Mesothelial cell of epicardium (in vitro differentiated cells): ENCODE results near the gene EXOC3L2. TPM values are rescaled to one million over a fixed set of nuclear protein-coding genes. Genes with fewer than 3 reads are reported as not detected.

Experiments used
- DNase-seq, 2 experiments: peaks; one replicate each; pipeline ENCODE4 v3.0.0; 2021; ENCODE audit warnings: low spot score in 2 of 2; ENCODE audit not compliant: unreplicated experiment in 2 of 2
- H3K27ac Mint-ChIP-seq: 2 replicates; pipeline ENCODE4 v1.8.0; 2021; ENCODE audit warnings: mixed read lengths
- H3K27me3 Mint-ChIP-seq: 2 replicates; pipeline ENCODE4 v1.8.0; 2021; ENCODE audit warnings: low read depth, mixed read lengths
- H3K36me3 Mint-ChIP-seq: 2 replicates; pipeline ENCODE4 v1.8.0; 2021; ENCODE audit warnings: mixed read lengths
- H3K4me1 Mint-ChIP-seq: 2 replicates; pipeline ENCODE4 v1.8.0; 2021; ENCODE audit warnings: mixed read lengths
- H3K4me3 Mint-ChIP-seq: 2 replicates; pipeline ENCODE4 v1.8.0; 2021; ENCODE audit warnings: mild to moderate bottlenecking, moderate library complexity, mixed read lengths
- H3K9me3 Mint-ChIP-seq: 2 replicates; pipeline ENCODE4 v1.8.0; 2021; ENCODE audit warnings: mixed read lengths
- CTCF ChIP-seq: fragments of 200-600 bp; sonication (generic); IDR thresholded peaks from one replicate; pipeline ENCODE4 v1.5.0; 2021; ENCODE audit warnings: antibody characterized with exemption; ENCODE audit not compliant: unreplicated experiment
- total RNA-seq: library from RNA; stranded (reverse); gene quantifications from 3 replicates; pipeline ENCODE4 v1.2.1, GENCODE V29; 2021

EXOC3L2 gene
- total RNA-seq, 1 donor from 2014 or later: 1.6 TPM

GRCh38 chr19:45224645-45225044 lies 20.6 kb downstream of the EXOC3L2 start:
- H3K4me3 Mint-ChIP-seq: no peak overlapping the region
- no peaks in the 10 kb centered on the region for H3K36me3 Mint-ChIP-seq
- TF ChIP-seq CTCF: no peak
- no peak for DNase-seq
- H3K27me3 Mint-ChIP-seq: peaks cover 51% of the 10 kb centered on the region
- H3K9me3 Mint-ChIP-seq: no peaks in the 10 kb centered on the region
- peaks cover under 1% of the 10 kb centered on the region for H3K4me1 Mint-ChIP-seq
- no peak overlapping the region for H3K27ac Mint-ChIP-seq

- Mint-ChIP-seq H3K27ac (no peak overlapping the region), H3K36me3 (no peaks in the 10 kb centered on the region), H3K27me3 (peaks cover 54% of the 10 kb centered on the region), H3K4me1 (peaks cover 4% of the 10 kb centered on the region), H3K4me3 (no peak overlapping the region), H3K9me3 (no peaks in the 10 kb centered on the region)
- no peak for TF ChIP-seq CTCF
- DNase-seq: no peak
Observed at GRCh38 chr19:45223879-45224278, 21.3 kb downstream of the EXOC3L2 start.

GRCh38 chr19:45222724-45223123 lies 22.5 kb downstream of the EXOC3L2 start:
- peaks cover 9% of the 10 kb centered on the region for H3K4me1 Mint-ChIP-seq
- no peak overlapping the region for H3K27ac Mint-ChIP-seq
- peaks cover 61% of the 10 kb centered on the region for H3K27me3 Mint-ChIP-seq
- no peak overlapping the region for H3K4me3 Mint-ChIP-seq
- H3K9me3 Mint-ChIP-seq: no peaks in the 10 kb centered on the region
- no peak for TF ChIP-seq CTCF
- no peak for DNase-seq
- H3K36me3 Mint-ChIP-seq: no peaks in the 10 kb centered on the region

GRCh38 chr19:45218911-45219743 lies 26.1 kb downstream of the EXOC3L2 start:
- no peak for DNase-seq
- TF ChIP-seq CTCF: no peak
- Mint-ChIP-seq H3K4me3 (peak overlapping the region; percentile 9), H3K27ac (no peak overlapping the region), H3K36me3 (no peaks in the 10 kb centered on the region), H3K27me3 (peaks cover 82% of the 10 kb centered on the region), H3K9me3 (no peaks in the 10 kb centered on the region), H3K4me1 (peaks cover 22% of the 10 kb centered on the region)

- H3K4me3 Mint-ChIP-seq: peak overlapping the region; percentile 9
- TF ChIP-seq CTCF: no peak
- peaks cover 83% of the 10 kb centered on the region for H3K27me3 Mint-ChIP-seq
Observed at GRCh38 chr19:45218426-45218825, 26.8 kb downstream of the EXOC3L2 start.

GRCh38 chr19:45217957-45218334 lies 27.3 kb downstream of the EXOC3L2 start:
- Mint-ChIP-seq H3K9me3 (no peaks in the 10 kb centered on the region), H3K27ac (no peak overlapping the region), H3K4me3 (no peak overlapping the region), H3K36me3 (no peaks in the 10 kb centered on the region), H3K4me1 (peaks cover 22% of the 10 kb centered on the region), H3K27me3 (peaks cover 83% of the 10 kb centered on the region)
- no peak for TF ChIP-seq CTCF
- DNase-seq: no peak

More at GRCh38 chr19:45218426-45218825, 26.8 kb downstream of the EXOC3L2 start:
- no peak for DNase-seq
- Mint-ChIP-seq H3K36me3 (no peaks in the 10 kb centered on the region), H3K27ac (no peak overlapping the region), H3K9me3 (no peaks in the 10 kb centered on the region), H3K4me1 (peaks cover 22% of the 10 kb centered on the region)
